Measurements from ENCODE around the gene BBC3. TPM values are rescaled to one million over a fixed set of nuclear protein-coding genes. Genes with fewer than 3 reads are reported as not detected.

The BBC3 gene
- total and polyA plus RNA-seq, 8 donors = 5.5 to 19.4 (median 9.2) TPM

DNA sequence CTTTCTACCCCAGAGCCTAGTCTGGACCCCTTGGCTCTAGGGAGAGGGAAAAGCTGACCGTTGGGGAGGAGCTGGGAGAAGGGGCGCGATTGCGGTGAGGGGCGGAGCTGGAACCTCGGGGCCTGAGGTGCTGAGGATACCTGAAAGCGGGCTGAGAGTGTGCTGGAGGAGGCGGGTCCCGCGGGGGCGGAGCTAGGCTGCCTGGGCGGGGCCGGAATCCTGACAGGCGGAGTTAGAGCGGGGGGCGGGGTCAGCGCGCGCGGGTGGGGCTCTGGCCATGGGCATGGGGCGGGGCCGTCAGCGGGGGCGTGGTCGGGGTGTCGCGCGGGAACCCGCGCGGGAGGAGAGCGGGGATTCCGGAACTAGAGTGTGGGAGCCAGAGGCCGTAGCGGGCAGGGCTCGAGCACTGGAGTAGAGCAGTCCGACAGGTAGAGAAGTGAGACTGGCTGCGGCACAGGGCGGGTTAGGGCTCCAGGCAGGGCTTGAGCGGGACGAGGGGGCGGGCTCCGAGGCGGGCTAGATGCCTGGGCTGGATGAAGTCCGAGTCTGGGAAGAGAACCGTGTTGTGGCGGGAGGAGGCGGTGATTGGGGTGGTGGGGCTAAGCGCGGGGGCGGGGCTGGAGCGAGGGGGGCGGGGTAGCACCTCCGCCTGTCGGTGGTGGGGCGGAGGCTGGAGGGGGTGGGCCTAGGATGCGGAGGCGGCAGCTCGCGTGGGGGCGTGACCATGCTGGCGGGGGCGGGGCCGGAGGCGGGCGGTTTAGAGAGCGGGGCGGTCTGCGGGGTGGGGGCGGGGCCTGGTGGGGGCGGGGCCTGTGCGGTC, 43.3 kb upstream of the BBC3 start, which contains the start of gene INAFM1:
INAFM1 (plus strand) TSS at position 815 of the 820 bp plus-strand sequence. CDS start 35 bp downstream, outside the sequence.
- H3K9me3 ChIP-seq = no peaks in the 10 kb centered on the region
- peaks cover 0 to 12% (median 11%) of the 10 kb centered on the region in 3 donors for H3K36me3 ChIP-seq
- intact Hi-C loops (cut with DNase I) = no loop called here
- H3K27me3 ChIP-seq = no peaks in the 10 kb centered on the region
- peak within 1 kb of the TSS; percentile 97 to 98 (median 97) for H3K27ac ChIP-seq
- WGBS, 2 donors = 1% methylated on average over 43 to 67 of the region's 72 CpGs
- H3K4me1 ChIP-seq = peaks cover 0 to 12% (median 0%) of the 10 kb centered on the region in 3 donors
- TF ChIP-seq, protein P1, sequence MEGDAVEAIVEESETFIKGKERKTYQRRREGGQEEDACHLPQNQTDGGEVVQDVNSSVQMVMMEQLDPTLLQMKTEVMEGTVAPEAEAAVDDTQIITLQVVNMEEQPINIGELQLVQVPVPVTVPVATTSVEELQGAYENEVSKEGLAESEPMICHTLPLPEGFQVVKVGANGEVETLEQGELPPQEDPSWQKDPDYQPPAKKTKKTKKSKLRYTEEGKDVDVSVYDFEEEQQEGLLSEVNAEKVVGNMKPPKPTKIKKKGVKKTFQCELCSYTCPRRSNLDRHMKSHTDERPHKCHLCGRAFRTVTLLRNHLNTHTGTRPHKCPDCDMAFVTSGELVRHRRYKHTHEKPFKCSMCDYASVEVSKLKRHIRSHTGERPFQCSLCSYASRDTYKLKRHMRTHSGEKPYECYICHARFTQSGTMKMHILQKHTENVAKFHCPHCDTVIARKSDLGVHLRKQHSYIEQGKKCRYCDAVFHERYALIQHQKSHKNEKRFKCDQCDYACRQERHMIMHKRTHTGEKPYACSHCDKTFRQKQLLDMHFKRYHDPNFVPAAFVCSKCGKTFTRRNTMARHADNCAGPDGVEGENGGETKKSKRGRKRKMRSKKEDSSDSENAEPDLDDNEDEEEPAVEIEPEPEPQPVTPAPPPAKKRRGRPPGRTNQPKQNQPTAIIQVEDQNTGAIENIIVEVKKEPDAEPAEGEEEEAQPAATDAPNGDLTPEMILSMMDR (IDR thresholded peaks at IDR 0.05) = no peak
- FAIRE-seq = no peak
- peak; percentile 84 to 92 (median 86) for ATAC-seq
- peak; percentile 96 to 100 (median 99) for DNase-seq
- H3K4me3 ChIP-seq = peak within 1 kb of the TSS; percentile 46 to 81 (median 58)

DNA sequence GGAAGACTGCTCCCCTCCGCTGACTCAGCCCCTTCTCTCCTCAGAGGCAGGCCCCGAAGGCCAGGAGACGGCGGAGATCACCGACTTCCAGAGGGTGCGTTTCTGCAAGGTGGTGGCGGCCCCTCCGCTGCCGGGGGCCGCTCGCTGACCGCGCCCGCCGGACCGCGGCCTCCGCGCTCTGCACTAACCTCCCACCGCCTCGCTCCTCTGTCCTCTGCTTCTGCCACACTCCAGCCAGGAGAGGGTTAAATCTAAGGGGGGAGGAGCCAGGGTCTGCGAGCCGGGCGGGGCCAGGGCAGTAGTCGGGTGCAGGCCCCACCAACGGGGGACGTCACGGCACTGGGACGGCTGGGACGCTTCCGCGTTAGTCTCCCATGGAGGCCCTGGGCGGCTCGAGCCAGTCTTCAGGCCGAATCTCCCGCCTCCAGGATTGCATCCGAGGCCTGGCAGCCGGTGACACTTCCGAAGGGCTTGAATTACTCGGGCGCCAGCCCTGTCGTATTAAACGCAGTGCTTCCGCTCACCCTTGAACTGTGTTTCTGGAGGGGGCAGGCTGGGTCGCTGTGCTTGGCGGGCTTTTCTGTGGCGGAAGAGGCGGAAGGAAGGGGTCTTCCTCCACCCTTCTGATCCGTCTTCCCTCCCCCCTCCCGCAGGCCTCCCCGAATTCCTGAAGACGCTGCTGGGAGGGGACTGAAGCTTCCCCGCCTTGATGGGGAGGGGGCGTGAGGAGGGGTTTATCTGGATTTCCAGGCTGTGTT, 42.5 kb upstream of the BBC3 start:
- 1 to 2% methylated on average over 49 to 54 of the region's 54 CpGs for WGBS, 2 donors
- ATAC-seq (peak; percentile 79 to 89 (median 82)), FAIRE-seq (no peak)

DNA sequence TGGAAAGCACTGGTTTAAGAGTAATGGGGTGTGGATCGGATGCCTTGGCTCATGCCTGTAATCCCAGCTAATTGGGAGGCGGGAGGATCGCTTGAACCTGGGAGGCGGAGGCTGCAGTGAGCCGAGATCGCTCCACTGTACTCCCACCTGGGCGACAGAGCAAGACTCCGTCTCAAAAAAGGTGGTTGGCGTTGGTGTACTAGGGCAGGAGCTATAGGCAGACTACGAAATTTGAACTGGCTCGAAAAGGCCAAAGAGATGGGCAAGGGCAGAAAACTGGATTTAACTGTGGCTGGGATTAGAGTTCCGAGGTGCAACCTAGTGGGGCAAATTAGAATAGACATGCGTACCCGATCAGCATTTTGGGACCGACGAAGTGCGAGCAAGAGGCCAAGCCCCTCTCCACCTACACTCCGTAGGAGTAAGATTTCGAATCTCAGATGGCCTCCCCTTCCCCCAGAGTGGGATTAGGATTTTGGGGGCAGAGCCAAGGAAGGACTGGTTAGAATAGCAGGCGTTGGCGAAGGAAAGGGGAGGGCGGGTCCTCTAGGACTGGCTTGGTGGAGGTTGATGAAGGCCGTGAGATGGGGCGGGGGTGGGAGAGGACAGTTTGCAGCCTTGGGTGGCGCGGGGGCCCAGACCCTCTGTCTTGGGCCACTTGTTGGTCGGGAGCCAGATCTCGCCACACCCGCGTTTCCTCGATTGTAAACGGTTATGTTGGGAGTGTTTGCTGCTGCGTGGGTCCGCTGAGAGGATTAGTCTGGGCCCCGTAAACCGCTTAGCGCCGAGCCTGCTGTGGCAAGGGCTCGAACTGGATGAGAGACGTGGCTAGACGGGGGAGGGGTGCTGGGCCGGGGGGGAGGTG, 41.7 kb upstream of the BBC3 start:
- intact Hi-C loops (cut with DNase I) = no loop called here
- Histone ChIP-seq H3K4me3 (peak overlapping the region; percentile 46 to 81 (median 58)), H3K27ac (peak overlapping the region; percentile 97 to 98 (median 97)), H3K27me3 (no peaks in the 10 kb centered on the region), H3K9me3 (no peaks in the 10 kb centered on the region), H3K36me3 (peaks cover 0 to 16% (median 11%) of the 10 kb centered on the region in 3 donors), H3K4me1 (peaks cover 0 to 12% (median 0%) of the 10 kb centered on the region in 3 donors)
- TF ChIP-seq, protein P1 (IDR thresholded peaks at IDR 0.05) = no peak
- DNase-seq (peak in 3 of 6 donors; percentile 64 to 75 (median 66)), ATAC-seq (peak in 1 of 4 donors; percentile 0), FAIRE-seq (no peak)
- whole genome bisulfite sequencing, 2 donors = 46 to 50% methylated on average over 38 to 42 of the region's 42 CpGs

More for the DNA sequence above, 42.5 kb upstream of the BBC3 start:
- peak; percentile 89 to 96 (median 92) for DNase-seq
- H3K9me3 ChIP-seq = no peaks in the 10 kb centered on the region
- no peaks in the 10 kb centered on the region for H3K27me3 ChIP-seq
- intact Hi-C loops (cut with DNase I) = no loop called here
- H3K27ac ChIP-seq = peak overlapping the region; percentile 97 to 98 (median 97)
- H3K36me3 ChIP-seq = peaks cover 0 to 12% (median 11%) of the 10 kb centered on the region in 3 donors
- TF ChIP-seq, protein P1 (IDR thresholded peaks at IDR 0.05) = no peak
- H3K4me3 ChIP-seq = peak overlapping the region; percentile 46 to 81 (median 58)
- H3K4me1 ChIP-seq = peaks cover 0 to 12% (median 0%) of the 10 kb centered on the region in 3 donors

DNA sequence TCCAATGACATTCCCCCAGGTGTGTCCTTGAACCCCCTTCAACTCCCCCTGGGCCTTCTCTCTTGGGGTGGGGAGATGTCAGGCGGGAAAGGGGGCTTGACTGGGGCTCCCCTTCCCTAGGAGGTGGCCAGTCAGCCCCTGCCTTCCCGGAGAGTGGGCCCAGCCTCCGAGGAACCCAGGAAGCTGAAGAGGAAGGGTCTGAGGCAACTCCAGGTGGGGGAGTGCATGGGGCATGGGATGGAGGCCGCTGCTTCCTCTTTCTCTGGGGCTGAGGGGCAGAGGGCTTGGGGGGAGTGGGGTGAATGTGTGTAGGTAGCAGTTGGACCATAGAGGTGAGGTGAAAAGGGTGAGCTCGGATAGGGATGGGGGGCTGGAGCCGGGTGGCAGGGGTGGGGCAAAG, 41.0 kb upstream of the BBC3 start:
- no peak overlapping the region for H3K4me3 ChIP-seq
- intact Hi-C loops (cut with DNase I) = no loop called here
- WGBS, 2 donors = 85 to 88% methylated on average over 6 of the region's 6 CpGs
- H3K9me3 ChIP-seq = no peaks in the 10 kb centered on the region
- no peak overlapping the region for H3K27ac ChIP-seq
- TF ChIP-seq, protein P1 (IDR thresholded peaks at IDR 0.05) = no peak
- peaks cover 0 to 12% (median 0%) of the 10 kb centered on the region in 3 donors for H3K4me1 ChIP-seq
- peaks cover 0 to 22% (median 11%) of the 10 kb centered on the region in 3 donors for H3K36me3 ChIP-seq
- H3K27me3 ChIP-seq = no peaks in the 10 kb centered on the region
- FAIRE-seq = no peak
- DNase-seq = peak in 3 of 6 donors; percentile 33 to 66 (median 47)
- no peak for ATAC-seq

Measured in pancreas (tissue), 10 donors.